K562 (cell line): ENCODE results near the gene GPR142. TPM values are rescaled to one million over a fixed set of nuclear protein-coding genes. Genes with fewer than 3 reads are reported as not detected.
A peak's percentile ranks its signal among the peaks of the same experiment; 100 is the strongest.

ENCODE experiments used
- BCL6 ChIP-seq: fragments of 250-450 bp; sonication (Bioruptor Pico); IDR thresholded peaks from 2 replicates; pipeline ENCODE4 v1.4.0; 2020
- EGR1 ChIP-seq: fragments of 450-650 bp; conservative IDR thresholded peaks from 2 replicates; pipeline ENCODE4 v1.6.1; 2017; ENCODE audit warnings: mild to moderate bottlenecking
- ETV1 ChIP-seq: fragments of 450-650 bp; conservative IDR thresholded peaks from 2 replicates; pipeline ENCODE4 v1.6.1; 2016; ENCODE audit warnings: missing genetic modification characterization, control low read depth, low read depth, missing compliant biosample characterization
- MCM3 ChIP-seq: fragments of 450-650 bp; IDR thresholded peaks from 2 replicates; pipeline ENCODE4 v1.6.1; 2016
- NR2F6 ChIP-seq: fragments of 450-650 bp; formaldehyde crosslinking; IDR thresholded peaks from 2 replicates; pipeline ENCODE4 v1.4.0; 2020; ENCODE audit warnings: mild to moderate bottlenecking
- PTTG1 ChIP-seq: fragments of 450-650 bp; IDR thresholded peaks from 2 replicates; pipeline ENCODE4 v1.6.1; 2016; ENCODE audit warnings: low read depth, mild to moderate bottlenecking, missing genetic modification characterization, missing compliant biosample characterization
- RBBP5 ChIP-seq: fragments of 200-600 bp; sonication (generic); IDR thresholded peaks from 2 replicates; pipeline ENCODE4 v1.6.1; 2012; ENCODE audit warnings: borderline replicate concordance, mild to moderate bottlenecking, low read length, control low read depth, inconsistent platforms; ENCODE audit not compliant: insufficient read depth, poor library complexity, severe bottlenecking
- SMAD1 ChIP-seq: fragments of 150-350 bp; IDR thresholded peaks from 2 replicates; pipeline ENCODE4 v1.6.1; 2014; ENCODE audit warnings: low read length, low read depth; ENCODE audit not compliant: partially characterized antibody
- STAT5B ChIP-seq: fragments of 250-450 bp; sonication (Bioruptor Pico); IDR thresholded peaks from 2 replicates; pipeline ENCODE4 v1.8.0; 2021; ENCODE audit warnings: mild to moderate bottlenecking, inconsistent platforms
- YY1 ChIP-seq, 3 experiments: IDR thresholded peaks; 2 replicates each; pipeline ENCODE4 v1.6.1; 2011; ENCODE audit warnings: low read length in 2 of 3, mild to moderate bottlenecking in 2 of 3, moderate library complexity in 2 of 3, borderline replicate concordance in 1 of 3, control low read depth in 1 of 3, low read depth in 1 of 3; ENCODE audit not compliant: insufficient read depth in 3 of 3, insufficient replicate concordance in 2 of 3, control insufficient read depth in 1 of 3, insufficient read length in 1 of 3; ENCODE audit errors: extremely low read depth in 1 of 3
- ZBTB33 ChIP-seq: sonication (generic); formaldehyde crosslinking; IDR thresholded peaks from 2 replicates; pipeline ENCODE4 v1.8.1; 2023; ENCODE audit warnings: mild to moderate bottlenecking, missing genetic modification reagents
- ZNF239 ChIP-seq: fragments of 250-450 bp; sonication (Bioruptor Pico); IDR thresholded peaks from 2 replicates; pipeline ENCODE4 v1.4.0; 2020; ENCODE audit warnings: mild to moderate bottlenecking
- ZNF57 ChIP-seq: fragments of 450-650 bp; formaldehyde crosslinking; IDR thresholded peaks from 2 replicates; pipeline ENCODE4 v1.4.0; 2020; ENCODE audit warnings: mild to moderate bottlenecking, moderate library complexity
- polyA plus RNA-seq, 8 experiments: library from polyadenylated mRNA; depleted of rRNA in 4 of 8; stranded (reverse) in 5 of 8; unstranded in 3 of 8; fragments of >200 nt; fragmentation: Nextera tagmentation in 2 of 8; fragmentation: Illumina TruSeq in 1 of 8; extraction: Ambion mirVana in 2 of 8; extraction: Trizol in 1 of 8; gene quantifications; 2 replicates each; pipeline versions ENCODE4 v1.2.1 to v1.2.3, GENCODE V29; 2011 to 2014; ENCODE audit warnings: inconsistent platforms in 1 of 8, missing spikeins in 1 of 8
- total RNA-seq, 7 experiments: library from RNA; depleted of rRNA in 6 of 7; stranded (reverse); fragments of >200 nt in 6 of 7; fragmentation: Illumina TruSeq in 2 of 7; extraction: Trizol in 2 of 7; gene quantifications; 2 replicates each; pipeline versions ENCODE4 v1.2.1 to v1.2.3, GENCODE V29; 2011 to 2021; ENCODE audit warnings: low replicate concordance in 1 of 7
- TF ChIP-seq, protein P1 (sequence below): sonication (generic); formaldehyde crosslinking; IDR thresholded peaks from 2 replicates; pipeline ENCODE4 v1.8.1; 2022; ENCODE audit warnings: missing genetic modification reagents
- TF ChIP-seq, protein P2 (sequence below): fragments of 450-650 bp; IDR thresholded peaks from 2 replicates; pipeline ENCODE4 v1.6.1; 2018; ENCODE audit warnings: mild to moderate bottlenecking, low read depth; ENCODE audit not compliant: partially characterized antibody

The GPR142 gene
- total and polyA plus RNA-seq, 9 of the 15 experiments (the other 6 are each of a cell fraction or from before 2014, with no cell fraction given): not detected

DNA sequence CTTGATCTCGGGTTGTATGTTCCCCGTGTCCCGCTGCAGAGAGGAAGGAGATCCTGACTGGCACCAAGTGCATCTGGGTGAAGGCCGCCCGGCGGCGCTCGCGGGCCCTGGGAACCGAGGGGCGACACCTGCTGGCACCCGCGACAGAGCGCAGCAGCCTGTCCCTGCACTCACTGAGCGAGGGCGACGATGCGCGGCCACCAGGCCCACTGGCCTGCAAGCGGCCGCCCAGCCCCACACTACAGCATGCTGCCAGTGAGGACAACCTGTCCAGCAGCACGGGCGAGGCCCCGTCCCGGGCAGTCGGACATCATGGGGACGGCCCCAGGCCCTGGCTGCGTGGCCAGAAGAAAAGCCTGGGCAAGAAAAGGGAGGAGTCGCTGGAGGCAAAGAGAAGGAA, 13.2 kb upstream of the GPR142 start (continued):
- peak in 1 of 3 experiments; percentile 57 for TF ChIP-seq YY1 (IDR thresholded peaks at IDR 0.05; ENCODE audit: borderline replicate concordance in 1 of 3, control insufficient read depth in 1 of 3, extremely low read depth in 1 of 3, insufficient read depth in 3 of 3, insufficient read length in 1 of 3, insufficient replicate concordance in 2 of 3, low read depth in 1 of 3, low read length in 2 of 3)
- TF ChIP-seq ETV1: 0 out of 2 replicates have a peak, but pooled peaks have one; percentile 14
- TF ChIP-seq MCM3: no peak
- TF ChIP-seq, protein P1, sequence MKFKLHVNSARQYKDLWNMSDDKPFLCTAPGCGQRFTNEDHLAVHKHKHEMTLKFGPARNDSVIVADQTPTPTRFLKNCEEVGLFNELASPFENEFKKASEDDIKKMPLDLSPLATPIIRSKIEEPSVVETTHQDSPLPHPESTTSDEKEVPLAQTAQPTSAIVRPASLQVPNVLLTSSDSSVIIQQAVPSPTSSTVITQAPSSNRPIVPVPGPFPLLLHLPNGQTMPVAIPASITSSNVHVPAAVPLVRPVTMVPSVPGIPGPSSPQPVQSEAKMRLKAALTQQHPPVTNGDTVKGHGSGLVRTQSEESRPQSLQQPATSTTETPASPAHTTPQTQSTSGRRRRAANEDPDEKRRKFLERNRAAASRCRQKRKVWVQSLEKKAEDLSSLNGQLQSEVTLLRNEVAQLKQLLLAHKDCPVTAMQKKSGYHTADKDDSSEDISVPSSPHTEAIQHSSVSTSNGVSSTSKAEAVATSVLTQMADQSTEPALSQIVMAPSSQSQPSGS (CRISPR knock-in tag): no peak
- TF ChIP-seq RBBP5: no peak
- TF ChIP-seq ZNF239 (CRISPR knock-in tag): no peak
- TF ChIP-seq SMAD1: no peak
- no peak for TF ChIP-seq BCL6
- no peak for TF ChIP-seq ZNF57 (CRISPR knock-in tag)
- TF ChIP-seq STAT5B (CRISPR knock-in tag): no peak
- no peak for TF ChIP-seq EGR1
- TF ChIP-seq ZBTB33: no peak
- TF ChIP-seq, protein P2, sequence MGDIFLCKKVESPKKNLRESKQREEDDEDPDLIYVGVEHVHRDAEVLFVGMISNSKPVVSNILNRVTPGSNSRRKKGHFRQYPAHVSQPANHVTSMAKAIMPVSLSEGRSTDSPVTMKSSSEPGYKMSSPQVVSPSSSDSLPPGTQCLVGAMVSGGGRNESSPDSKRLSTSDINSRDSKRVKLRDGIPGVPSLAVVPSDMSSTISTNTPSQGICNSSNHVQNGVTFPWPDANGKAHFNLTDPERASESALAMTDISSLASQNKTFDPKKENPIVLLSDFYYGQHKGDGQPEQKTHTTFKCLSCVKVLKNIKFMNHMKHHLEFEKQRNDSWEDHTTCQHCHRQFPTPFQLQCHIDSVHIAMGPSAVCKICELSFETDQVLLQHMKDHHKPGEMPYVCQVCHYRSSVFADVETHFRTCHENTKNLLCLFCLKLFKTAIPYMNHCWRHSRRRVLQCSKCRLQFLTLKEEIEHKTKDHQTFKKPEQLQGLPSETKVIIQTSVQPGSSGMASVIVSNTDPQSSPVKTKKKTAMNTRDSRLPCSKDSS: no peak
- no peak for TF ChIP-seq NR2F6 (CRISPR knock-in tag)
- TF ChIP-seq PTTG1 (tag): no peak
